DOHH2 (cell line): ENCODE data around the gene R3HDM4.

Experiments used
- CTCF ChIP-seq: fragments of 200-600 bp; sonication (generic); IDR thresholded peaks from one replicate; pipeline ENCODE4 v1.5.1; 2014; ENCODE audit warnings: antibody characterized with exemption, mild to moderate bottlenecking, low read depth, low read length; ENCODE audit not compliant: poor library complexity, severe bottlenecking
- EZH2phosphoT487 ChIP-seq: fragments of 200-600 bp; sonication (generic); IDR thresholded peaks from 2 replicates; pipeline ENCODE4 v1.6.1; 2017; ENCODE audit warnings: borderline replicate concordance, mild to moderate bottlenecking, antibody characterized with exemption, low read length, moderate library complexity, mixed read lengths

GRCh38 chr19:876780-877314 is 36.2 kb downstream of the R3HDM4 start:
- no peak for TF ChIP-seq CTCF
- no peak for TF ChIP-seq EZH2phosphoT487
